GM12878 (cell line): ENCODE results near the gene HYAL4. TPM values are rescaled to one million over a fixed set of nuclear protein-coding genes. Genes with fewer than 3 reads are reported as not detected.
"Not testable (repeated sequence)": the region's sequence is repeated elsewhere in the genome, so short reads cannot be mapped to it uniquely, and the experiment has no call there.

Experiments
- ATAC-seq: fragments of 200-7000 bp; cut with Tn5 transposase; 3 replicates; pipeline ENCODE4 v1.9.1; 2020; ENCODE audit warnings: mild to moderate bottlenecking, moderate library complexity
- BruUV-seq: library from RNA; stranded (reverse); fragments of 400-500 nt; replicated peaks from 2 replicates; lab custom pipeline; 2021; lab: Mats Ljungman, UMichigan
- CTCF ChIA-PET: fragments of 300-600 bp; sonication (Branson Sonifier 250); formaldehyde crosslinking; extraction: SDS; loops from one replicate; lab custom pipeline; 2021; ENCODE audit warnings: inconsistent platforms; lab: Yijun Ruan, JAX
- POLR2A ChIA-PET: fragments of 350-600 bp; formaldehyde crosslinking; extraction: SDS; loops from one replicate; lab custom pipeline; 2021; ENCODE audit warnings: inconsistent platforms; lab: Charles Lee
- RAD21 ChIA-PET: fragments of 300-600 bp; sonication (Branson Sonifier 250); formaldehyde crosslinking; loops from one replicate; lab custom pipeline; 2023; ENCODE audit warnings: antibody characterized with exemption; ENCODE audit not compliant: unreplicated experiment; lab: Charles Lee
- SMC1A ChIA-PET: fragments of 300-600 bp; sonication (Branson Sonifier 250); formaldehyde crosslinking; loops from one replicate; lab custom pipeline; 2023; ENCODE audit not compliant: unreplicated experiment, uncharacterized antibody; lab: Charles Lee
- DNase-seq: peaks from one replicate; pipeline ENCODE4 v3.0.0-alpha.2; 2011; ENCODE audit warnings: low read depth, low spot score
- FAIRE-seq: peaks from 3 replicates; lab custom pipeline; 2011; peaks lifted over from hg19 to GRCh38; lab: Jason Lieb, UNC
- H2AFZ ChIP-seq: 2 replicates; pipeline ENCODE4 v1.6.0; 2011; ENCODE audit warnings: low read depth, low read length, control low read depth; ENCODE audit not compliant: control insufficient read depth
- H3K27ac ChIP-seq: 2 replicates; pipeline ENCODE4 v1.5.1; 2011; ENCODE audit warnings: control low read depth; ENCODE audit not compliant: control insufficient read depth, insufficient read depth
- H3K27me3 ChIP-seq, 2 experiments: replicated peaks in 1 of 2; 2 replicates each; pipeline versions ENCODE4 v1.6.0 to v1.6.1; 2011; ENCODE audit warnings: low read length in 1 of 2; ENCODE audit not compliant: control insufficient read depth in 2 of 2, insufficient read depth in 2 of 2
- H3K36me3 ChIP-seq, 2 experiments: 2 replicates each; pipeline ENCODE4 v1.5.1; 2011; ENCODE audit warnings: low read length in 1 of 2; ENCODE audit not compliant: control insufficient read depth in 2 of 2, insufficient read depth in 2 of 2
- H3K4me1 ChIP-seq: 2 replicates; pipeline ENCODE4 v1.6.1; 2011; ENCODE audit warnings: mild to moderate bottlenecking, low read length, moderate library complexity, mixed read lengths; ENCODE audit not compliant: control insufficient read depth, insufficient read depth
- H3K4me2 ChIP-seq: 2 replicates; pipeline ENCODE4 v1.6.0; 2011; ENCODE audit warnings: control low read depth; ENCODE audit not compliant: control insufficient read depth, insufficient read depth
- H3K4me3 ChIP-seq: fragments of 200-600 bp; sonication (generic); 2 replicates; pipeline ENCODE4 v1.5.1; 2016
- H3K79me2 ChIP-seq: 2 replicates; pipeline ENCODE4 v1.6.0; 2011; ENCODE audit warnings: low read length; ENCODE audit not compliant: control insufficient read depth, insufficient read depth
- H3K9ac ChIP-seq: 2 replicates; pipeline ENCODE4 v1.8.0; 2011; ENCODE audit warnings: low read length, control low read depth, mixed read lengths; ENCODE audit not compliant: control insufficient read depth, insufficient read depth
- H3K9me3 ChIP-seq: replicated peaks from 3 replicates; pipeline ENCODE4 v1.5.1; 2011; ENCODE audit warnings: mild to moderate bottlenecking, low read length; ENCODE audit not compliant: control insufficient read depth, insufficient read depth
- H4K20me1 ChIP-seq: 2 replicates; pipeline ENCODE4 v1.6.0; 2011; ENCODE audit not compliant: control insufficient read depth, insufficient read depth
- IRF4 ChIP-seq: IDR thresholded peaks from 2 replicates; pipeline ENCODE4 v1.6.1; 2011; ENCODE audit warnings: low read depth, low read length
- MTA3 ChIP-seq: IDR thresholded peaks from 2 replicates; pipeline ENCODE4 v1.6.1; 2012; ENCODE audit warnings: low read length, inconsistent platforms, borderline replicate concordance
- NR2C1 ChIP-seq: fragments of 450-650 bp; IDR thresholded peaks from 2 replicates; pipeline ENCODE4 v1.6.1; 2017; ENCODE audit warnings: antibody characterized with exemption, mild to moderate bottlenecking, moderate library complexity
- TARDBP ChIP-seq: IDR thresholded peaks from 2 replicates; pipeline ENCODE4 v1.6.1; 2016; ENCODE audit warnings: borderline replicate concordance
- TBL1XR1 ChIP-seq: IDR thresholded peaks from 2 replicates; pipeline ENCODE4 v1.6.1; 2012; ENCODE audit warnings: low read depth, low read length, improper control_type of control experiment
- WGBS: methylation state at CpG from one replicate; pipeline ENCODE4 v1.1.6; 2016; ENCODE audit warnings: low lambda C conversion rate; ENCODE audit not compliant: insufficient replicate concordance, insufficient coverage; ENCODE audit errors: missing lambda C conversion rate; 5-methylcytosine and 5-hydroxymethylcytosine counted together
- in situ Hi-C: fragments of 300-500 bp; cut with MboI; formaldehyde crosslinking; loops from 9 replicates; pipeline ENCODE4 v1.14.3; 2018; ENCODE audit warnings: mixed read lengths
- intact Hi-C: fragments of 100-400 bp; cut with micrococcal nuclease; formaldehyde crosslinking; loops from one replicate; pipeline ENCODE4 v1.14.2; 2022; ENCODE audit not compliant: unreplicated experiment
- polyA plus RNA-seq, 11 experiments: library from polyadenylated mRNA; depleted of rRNA in 4 of 11; unstranded in 6 of 11; stranded (reverse) in 5 of 11; fragments of >200 nt; fragmentation: Nextera tagmentation in 4 of 11; fragmentation: Illumina TruSeq in 1 of 11; extraction: Ambion mirVana in 4 of 11; extraction: Trizol in 1 of 11; gene quantifications; 1 replicate in 1 of 11; 2 replicates in 10 of 11; pipeline versions ENCODE4 v1.2.1 to v1.2.3, GENCODE V29; 2011 to 2016; ENCODE audit warnings: inconsistent platforms in 2 of 11, missing spikeins in 2 of 11, low read depth in 1 of 11
- total RNA-seq, 4 experiments: library from RNA; depleted of rRNA in 3 of 4; stranded (reverse); fragments of >200 nt in 3 of 4; fragmentation: Illumina TruSeq in 1 of 4; extraction: Trizol in 1 of 4; gene quantifications; 2 replicates each; pipeline versions ENCODE4 v1.2.1 to v1.2.3, GENCODE V29; 2013 to 2021

The HYAL4 gene
- total and polyA plus RNA-seq, 10 of the 15 experiments (the other 5 are each of a cell fraction or from before 2014, with no cell fraction given): 0.14 to 0.88 (median 0.26) TPM; not detected in 1

GRCh38 chr7:123888192-123888591 is 43.2 kb downstream of the HYAL4 start:
- FAIRE-seq (no peak), DNase-seq (no peak), ATAC-seq (no peak)
- in situ Hi-C loops (no loop called here), intact Hi-C loops (no loop called here)
- Histone ChIP-seq H3K79me2 (no peaks in the 10 kb centered on the region), H3K27me3 (no peaks in the 10 kb centered on the region), H3K36me3 (no peaks in the 10 kb centered on the region), H3K27ac (no peak overlapping the region), H3K9ac (no peak overlapping the region), H3K9me3 (no peaks in the 10 kb centered on the region; the same call in 2 of the 3 replicates), H4K20me1 (no peaks in the 10 kb centered on the region), H3K4me1 (no peaks in the 10 kb centered on the region), H3K4me2 (no peak overlapping the region), H3K4me3 (no peak overlapping the region), H2AFZ (no peak overlapping the region)
- SMC1A ChIA-PET: interaction anchor here (1.8 kb wide), 1 partner anchor 16 kb away, joined by 5 read pairs; no protein-coding TSS in a partner anchor
- TF ChIP-seq NR2C1: no peak
- TF ChIP-seq MTA3: no peak
- no peak for TF ChIP-seq TARDBP
- TF ChIP-seq TBL1XR1: no peak
- no peak for TF ChIP-seq IRF4
- POLR2A ChIA-PET: no interaction called here
- CTCF ChIA-PET: interaction anchor here (0.5 to 1.9 kb wide), 3 partner anchors 23 to 450 kb away, joined by 3 to 6 read pairs (median 3); no protein-coding TSS in a partner anchor
- RAD21 ChIA-PET: no interaction called here
- no TSS peak for BruUV-seq

DNA sequence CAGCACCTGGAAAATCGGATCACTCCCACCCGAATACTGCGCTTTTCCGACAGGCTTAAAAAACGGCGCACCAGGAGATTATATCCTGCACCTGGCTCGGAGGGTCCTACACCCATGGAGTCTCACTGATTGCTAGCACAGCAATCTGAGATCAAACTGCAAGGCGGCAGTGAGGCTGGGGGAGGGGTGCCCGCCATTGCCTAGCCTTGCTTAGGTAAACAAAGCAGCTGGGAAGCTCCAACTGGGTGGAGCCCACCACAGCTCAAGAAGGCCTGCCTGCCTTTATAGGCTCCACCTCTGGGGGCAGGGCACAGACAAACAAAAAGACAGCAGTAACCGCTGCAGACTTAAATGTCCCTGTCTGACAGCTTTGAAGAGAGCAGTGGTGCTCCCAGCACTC is 49.8 kb downstream of the HYAL4 start:
- H3K4me1 ChIP-seq, H3K4me3 ChIP-seq, in situ Hi-C loops, BruUV-seq, FAIRE-seq, DNase-seq, H3K27me3 ChIP-seq, H3K9ac ChIP-seq, intact Hi-C loops, H2AFZ ChIP-seq, ATAC-seq, POLR2A ChIA-PET, H3K79me2 ChIP-seq, H3K9me3 ChIP-seq, H3K4me2 ChIP-seq, CTCF ChIA-PET, H4K20me1 ChIP-seq, SMC1A ChIA-PET, RAD21 ChIA-PET, H3K36me3 ChIP-seq, H3K27ac ChIP-seq: not testable (repeated sequence)
- 87% methylated on average over 6 of the region's 10 CpGs for WGBS
